ENCODE measurements around the gene HNRNPH2.

Gene HNRNPH2

DNA sequence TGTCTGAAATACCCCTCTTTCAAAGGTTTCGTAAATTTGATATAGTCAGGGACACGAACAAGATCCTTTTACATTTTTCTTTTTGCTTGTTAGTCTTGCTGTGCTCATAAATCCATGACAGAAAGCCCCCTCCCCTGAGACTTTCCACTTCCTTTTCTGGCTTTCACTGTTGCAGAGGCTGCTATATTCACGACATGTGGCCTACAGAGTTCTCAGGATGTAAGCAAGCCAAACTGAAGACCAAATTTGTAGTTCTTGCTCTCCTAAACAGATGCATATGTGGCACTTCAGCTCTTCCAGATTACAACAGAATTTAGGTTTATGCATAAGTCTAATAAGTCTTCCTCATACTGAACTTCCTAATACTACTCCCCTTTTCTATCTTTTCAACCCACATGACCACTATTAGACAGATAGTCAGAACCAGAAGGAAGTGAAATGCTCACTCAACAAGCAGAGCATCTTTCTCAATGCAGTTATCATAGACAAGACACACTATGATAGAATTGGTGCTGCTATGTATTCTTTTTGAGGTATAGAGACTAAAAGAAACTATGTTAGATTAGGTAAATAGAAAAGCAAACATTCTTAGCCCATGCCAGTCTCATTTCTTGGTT, 37.0 kb upstream of the HNRNPH2 start:
- peak overlapping the region in 9 of 11 experiments; percentile 1 to 75 (median 52); a peak in 15 of 22 replicates for H3K9ac ChIP-seq
- H3K4me1 ChIP-seq, result peaks cover 32 to 74% (median 66%) of the 10 kb centered on the region in 10 experiments
- TF ChIP-seq Cebpa-rat (IDR thresholded peaks at IDR 0.05), result peak in 2 of 11 experiments; percentile 57 to 75; a peak in 3 of 22 replicates

DNA sequence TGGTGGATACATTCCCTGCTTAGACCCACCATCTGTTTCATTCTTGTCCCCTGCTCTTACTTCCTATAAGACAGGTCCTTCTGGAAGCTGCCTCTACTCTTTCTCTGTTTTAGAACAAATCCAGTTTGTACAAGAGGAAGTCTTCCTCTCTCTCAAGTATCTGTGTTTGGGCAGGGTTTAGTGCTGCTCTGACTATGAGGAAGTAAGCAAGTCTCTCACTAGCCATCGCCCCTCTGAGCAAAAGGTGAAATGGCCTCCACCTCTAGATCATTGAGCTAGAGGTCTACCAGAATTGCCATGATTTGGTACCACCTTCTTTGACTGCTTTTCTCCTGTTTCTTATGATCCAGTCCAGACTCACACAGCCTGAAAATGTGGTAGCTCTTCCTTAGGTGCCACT, 30.5 kb upstream of the HNRNPH2 start:
- peak overlapping the region; percentile 18 to 73 (median 54) for H3K4me2 ChIP-seq

More for the DNA sequence above, 37.0 kb upstream of the HNRNPH2 start:
- H3K27me3 ChIP-seq, result no peaks in the 10 kb centered on the region
- H3K27ac ChIP-seq, result peak overlapping the region in 10 of 11 experiments; percentile 23 to 87 (median 72); a peak in 19 of 22 replicates
- peaks cover 49 to 84% (median 57%) of the 10 kb centered on the region in 11 experiments for H3K36me3 ChIP-seq
- H3K4me2 ChIP-seq, result peak overlapping the region; percentile 61 to 89 (median 81)
- peaks cover 0 to 4% (median 0%) of the 10 kb centered on the region in 11 experiments; a peak in 5 of 22 replicates for H3K9me3 ChIP-seq (replicated peaks in 1 of 11)
- H4K20me1 ChIP-seq, result peaks cover 0 to 6% (median 0%) of the 10 kb centered on the region in 11 experiments; a peak in 2 of 22 replicates
- H3K4me3 ChIP-seq, result peak overlapping the region in 7 of 10 experiments; percentile 3 to 47 (median 35); a peak in 7 of 20 replicates

DNA sequence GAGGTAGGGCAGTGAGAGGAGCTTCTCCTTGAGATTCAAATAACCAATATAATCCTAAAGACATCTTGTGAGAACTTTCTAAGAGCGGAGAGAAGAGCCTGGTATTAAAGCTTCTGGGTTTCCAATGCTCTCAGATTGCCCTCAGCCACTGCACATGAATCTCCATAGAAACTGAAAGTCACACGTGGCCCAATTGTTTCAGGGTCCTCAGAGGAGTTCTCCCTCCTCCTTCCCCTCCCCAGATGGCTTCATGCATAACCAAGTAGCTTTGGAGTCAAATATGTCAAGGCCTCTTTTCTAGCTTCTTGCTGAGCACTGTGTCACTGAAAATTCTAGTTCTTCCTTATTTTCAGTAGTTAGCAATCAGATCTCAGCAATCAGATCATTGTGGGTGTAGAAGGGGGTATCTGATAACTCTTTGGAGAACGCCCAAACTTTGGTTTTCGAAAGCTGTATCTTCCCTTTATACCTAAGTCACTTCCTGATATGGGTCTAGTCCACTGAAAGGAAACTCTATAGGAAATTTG, 24.3 kb upstream of the HNRNPH2 start:
- H3K9ac ChIP-seq, result peak overlapping the region; percentile 47 to 87 (median 83); a peak in 21 of 22 replicates
- H3K9me3 ChIP-seq (replicated peaks in 1 of 11), result peaks cover 0 to 5% (median 0%) of the 10 kb centered on the region in 11 experiments; a peak in 1 of 22 replicates
- peaks cover 0 to 40% (median 11%) of the 10 kb centered on the region in 11 experiments; a peak in 12 of 22 replicates for H3K36me3 ChIP-seq
- peak overlapping the region; percentile 75 to 92 (median 89) for H3K4me2 ChIP-seq
- H3K4me3 ChIP-seq, result peak overlapping the region; percentile 52 to 74 (median 66); a peak in 19 of 20 replicates
- peaks cover 48 to 64% (median 56%) of the 10 kb centered on the region in 10 experiments for H3K4me1 ChIP-seq
- no peak for TF ChIP-seq Cebpa-rat (IDR thresholded peaks at IDR 0.05)
- peaks cover 0 to 10% (median 0%) of the 10 kb centered on the region in 11 experiments; a peak in 3 of 22 replicates for H4K20me1 ChIP-seq
- H3K27ac ChIP-seq, result peak overlapping the region; percentile 6 to 89 (median 81); a peak in 20 of 22 replicates
- H3K27me3 ChIP-seq, result no peaks in the 10 kb centered on the region

More for the DNA sequence above, 30.5 kb upstream of the HNRNPH2 start:
- H3K9me3 ChIP-seq (replicated peaks in 1 of 11), result peaks cover 0 to 5% (median 0%) of the 10 kb centered on the region in 11 experiments; a peak in 4 of 22 replicates
- peaks cover 29 to 84% (median 44%) of the 10 kb centered on the region in 11 experiments for H3K36me3 ChIP-seq
- H3K4me1 ChIP-seq, result peaks cover 25 to 66% (median 56%) of the 10 kb centered on the region in 10 experiments
- no peak for TF ChIP-seq Cebpa-rat (IDR thresholded peaks at IDR 0.05)
- H3K27ac ChIP-seq, result peak overlapping the region in 5 of 11 experiments; percentile 6 to 31 (median 12); a peak in 8 of 22 replicates
- no peak overlapping the region for H3K9ac ChIP-seq
- no peaks in the 10 kb centered on the region for H3K27me3 ChIP-seq
- H3K4me3 ChIP-seq, result no peak overlapping the region
- peaks cover 0 to 6% (median 0%) of the 10 kb centered on the region in 11 experiments; a peak in 4 of 22 replicates for H4K20me1 ChIP-seq

- Histone ChIP-seq H3K9me3 (replicated peaks in 1 of 11) (no peaks in the 10 kb centered on the region), H3K4me2 (peak overlapping the region; percentile 75 to 92 (median 89)), H3K27me3 (no peaks in the 10 kb centered on the region), H3K4me1 (peaks cover 49 to 60% (median 51%) of the 10 kb centered on the region in 10 experiments), H3K27ac (peak overlapping the region; percentile 60 to 89 (median 81)), H3K9ac (peak overlapping the region; percentile 78 to 87 (median 83)), H3K36me3 (peaks cover 0 to 26% (median under 1%) of the 10 kb centered on the region in 11 experiments; a peak in 8 of 22 replicates), H3K4me3 (peak overlapping the region; percentile 52 to 74 (median 66)), H4K20me1 (peaks cover 0 to 10% (median 0%) of the 10 kb centered on the region in 11 experiments; a peak in 3 of 22 replicates)
- TF ChIP-seq Cebpa-rat (IDR thresholded peaks at IDR 0.05), result no peak
These were observed 22.9 kb upstream of the HNRNPH2 start for GRCh38 chrX:101385026-101385684.

DNA sequence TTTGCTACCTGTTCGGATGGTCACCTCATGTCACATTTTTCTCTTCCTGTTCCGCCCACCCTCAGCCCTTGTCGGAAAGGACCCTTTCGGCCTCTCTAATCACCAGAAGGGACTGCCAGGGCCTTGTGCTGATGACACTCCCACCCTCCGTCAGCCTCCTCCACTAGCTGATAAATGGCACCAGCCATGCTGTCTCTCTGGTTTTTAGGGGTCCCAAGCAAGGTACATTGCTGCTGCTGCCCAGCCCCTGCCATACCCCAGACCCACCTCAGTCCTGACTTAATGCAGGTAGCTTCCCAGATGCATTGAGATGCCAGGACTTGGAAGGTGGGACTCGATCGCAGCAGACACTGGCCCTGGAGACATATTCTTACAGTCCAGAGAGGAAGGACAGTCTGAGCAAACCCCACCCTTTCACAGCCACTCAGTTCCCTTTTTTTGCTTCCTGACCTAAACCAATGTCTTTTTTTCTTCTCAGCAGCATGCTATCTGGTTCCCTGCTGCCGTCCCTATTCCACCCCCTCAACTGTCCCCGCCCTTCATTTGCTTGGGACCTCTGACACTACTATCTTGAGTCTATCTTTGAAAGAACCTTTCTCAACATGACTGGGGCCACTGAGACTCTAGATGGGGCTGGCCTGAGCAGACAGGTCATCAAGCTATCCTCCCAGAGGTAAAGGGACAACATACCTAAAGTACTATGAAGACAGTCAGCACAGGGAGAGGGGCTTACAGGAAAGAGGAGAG, 22.1 kb upstream of the HNRNPH2 start, which contains the start of gene BTK:
Gene BTK (minus strand): TSS at position 397 of the 747 bp plus-strand sequence. CDS start 10,907 bp downstream, outside the sequence.
- peak within 1 kb of the TSS; percentile 60 to 89 (median 81) for H3K27ac ChIP-seq
- H3K4me2 ChIP-seq, result peak within 1 kb of the TSS; percentile 75 to 92 (median 89)
- H3K27me3 ChIP-seq, result no peaks in the 10 kb centered on the region
- peaks cover 0 to 6% (median 0%) of the 10 kb centered on the region in 11 experiments; a peak in 3 of 22 replicates for H3K9me3 ChIP-seq (replicated peaks in 1 of 11)
- peak within 1 kb of the TSS; percentile 78 to 87 (median 83) for H3K9ac ChIP-seq
- peaks cover 0 to 19% (median 0%) of the 10 kb centered on the region in 11 experiments; a peak in 6 of 22 replicates for H3K36me3 ChIP-seq
- H4K20me1 ChIP-seq, result peaks cover 0 to 10% (median 0%) of the 10 kb centered on the region in 11 experiments; a peak in 3 of 22 replicates
- TF ChIP-seq Cebpa-rat (IDR thresholded peaks at IDR 0.05), result no peak
- H3K4me3 ChIP-seq, result peak within 1 kb of the TSS; percentile 52 to 74 (median 66)
- H3K4me1 ChIP-seq, result peaks cover 49 to 61% (median 54%) of the 10 kb centered on the region in 10 experiments

DNA sequence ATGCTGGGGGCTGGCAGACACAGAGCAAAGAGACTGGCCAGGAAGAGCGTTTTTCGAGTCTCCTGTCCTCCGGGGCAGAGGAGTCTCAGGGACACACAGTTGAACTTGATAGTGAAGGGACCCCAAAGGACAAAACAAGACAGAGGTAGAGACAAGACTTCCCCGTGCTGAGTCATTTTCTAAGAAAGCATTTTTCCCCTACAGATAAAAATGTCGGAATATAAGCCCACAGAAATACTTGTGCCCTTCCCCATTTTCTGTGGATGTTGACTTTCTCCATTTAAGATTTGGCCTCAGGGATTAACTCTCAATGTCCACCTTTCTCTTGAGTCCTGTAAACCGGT, 21.5 kb upstream of the HNRNPH2 start:
- peak overlapping the region; percentile 75 to 92 (median 89) for H3K4me2 ChIP-seq
- no peaks in the 10 kb centered on the region for H3K27me3 ChIP-seq
- peaks cover 0 to 7% (median 0%) of the 10 kb centered on the region in 11 experiments; a peak in 3 of 22 replicates for H3K9me3 ChIP-seq (replicated peaks in 1 of 11)
- peak overlapping the region; percentile 52 to 74 (median 66); a peak in 19 of 20 replicates for H3K4me3 ChIP-seq
- H3K27ac ChIP-seq, result peak overlapping the region; percentile 54 to 89 (median 81); a peak in 21 of 22 replicates
- no peak for TF ChIP-seq Cebpa-rat (IDR thresholded peaks at IDR 0.05)
- H3K36me3 ChIP-seq, result peaks cover 0 to 17% (median under 1%) of the 10 kb centered on the region in 11 experiments; a peak in 8 of 22 replicates
- H3K9ac ChIP-seq, result peak overlapping the region; percentile 66 to 87 (median 83); a peak in 21 of 22 replicates
- peaks cover 0 to 10% (median 0%) of the 10 kb centered on the region in 11 experiments; a peak in 3 of 22 replicates for H4K20me1 ChIP-seq
- peaks cover 49 to 61% (median 54%) of the 10 kb centered on the region in 10 experiments for H3K4me1 ChIP-seq

- H3K9ac ChIP-seq, result no peak overlapping the region
These were observed 19.4 kb upstream of the HNRNPH2 start for GRCh38 chrX:101388604-101389003.

More at GRCh38 chrX:101388604-101389003, 19.4 kb upstream of the HNRNPH2 start:
- no peak overlapping the region for H3K4me2 ChIP-seq
- peaks cover 44 to 61% (median 54%) of the 10 kb centered on the region in 10 experiments for H3K4me1 ChIP-seq
- peaks cover 0 to 1% (median 0%) of the 10 kb centered on the region in 11 experiments; a peak in 1 of 22 replicates for H4K20me1 ChIP-seq
- H3K27ac ChIP-seq, result no peak overlapping the region
- H3K36me3 ChIP-seq, result peaks cover 6 to 23% (median 19%) of the 10 kb centered on the region in 11 experiments; a peak in 18 of 22 replicates
- no peak for TF ChIP-seq Cebpa-rat (IDR thresholded peaks at IDR 0.05)
- no peak overlapping the region for H3K4me3 ChIP-seq
- peaks cover 0 to 7% (median 0%) of the 10 kb centered on the region in 11 experiments; a peak in 3 of 22 replicates for H3K9me3 ChIP-seq (replicated peaks in 1 of 11)
- no peaks in the 10 kb centered on the region for H3K27me3 ChIP-seq
